ENCODE results near the gene CA9.

CA9 gene

DNA sequence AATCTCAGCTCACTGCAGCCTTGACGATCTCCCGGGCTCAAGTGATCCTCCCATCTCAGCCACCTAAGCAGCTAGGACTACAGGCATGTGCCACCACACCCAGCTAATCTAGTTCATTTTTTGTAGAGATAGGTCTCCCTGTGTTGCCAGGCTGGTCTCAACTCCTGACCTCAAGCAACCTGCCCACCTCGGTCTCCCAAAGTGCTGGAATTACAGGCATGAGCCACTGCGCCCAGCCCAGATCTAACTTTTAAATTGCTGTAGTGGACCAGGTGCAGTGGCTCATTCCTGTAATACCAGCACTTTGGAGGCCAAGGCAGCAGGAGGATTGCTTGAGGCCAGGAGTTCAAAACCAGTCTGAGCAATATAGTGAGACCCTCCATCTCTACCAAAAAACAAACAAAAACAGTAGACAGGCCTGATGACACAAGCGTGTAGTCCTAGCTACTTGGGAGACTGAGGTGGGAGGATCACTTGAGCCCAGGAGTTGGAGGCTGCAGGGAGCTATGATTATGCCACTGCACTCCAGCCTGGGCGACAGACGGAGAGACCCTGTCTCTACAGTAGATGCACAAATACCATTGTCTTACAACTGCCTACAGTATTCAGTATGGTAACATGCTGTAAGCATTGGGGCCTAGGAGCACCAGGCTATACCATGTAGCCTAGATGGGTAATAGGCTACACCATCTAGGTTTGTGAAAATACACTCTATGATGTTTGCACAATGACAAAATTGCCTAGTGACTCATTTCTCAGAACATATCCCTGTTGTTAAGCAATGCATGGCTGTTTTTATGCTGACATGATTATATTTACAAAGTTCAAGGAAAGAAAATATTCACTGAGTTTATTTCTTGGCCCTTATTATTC lies 21.5 kb upstream of the CA9 start:
- no peak for DNase-seq

DNA sequence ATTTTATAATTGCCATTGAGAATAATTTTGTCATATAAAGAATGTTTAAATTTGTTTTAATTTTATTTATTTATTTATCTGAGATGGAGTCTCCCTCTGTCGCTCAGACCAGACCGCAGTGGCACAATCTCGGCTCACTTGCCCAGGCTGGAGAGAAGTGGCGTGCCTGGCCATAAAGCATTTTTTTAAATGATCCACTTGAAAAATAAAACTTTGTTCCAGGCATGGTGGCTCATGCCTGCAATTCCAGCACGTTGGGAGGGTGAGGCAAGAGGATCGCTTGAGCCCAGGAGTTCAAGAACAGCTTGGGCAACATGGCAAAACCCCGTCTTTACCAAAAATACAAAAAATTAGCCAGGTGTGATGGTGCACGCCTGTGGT lies 20.9 kb upstream of the CA9 start:
- DNase-seq = no peak

DNA sequence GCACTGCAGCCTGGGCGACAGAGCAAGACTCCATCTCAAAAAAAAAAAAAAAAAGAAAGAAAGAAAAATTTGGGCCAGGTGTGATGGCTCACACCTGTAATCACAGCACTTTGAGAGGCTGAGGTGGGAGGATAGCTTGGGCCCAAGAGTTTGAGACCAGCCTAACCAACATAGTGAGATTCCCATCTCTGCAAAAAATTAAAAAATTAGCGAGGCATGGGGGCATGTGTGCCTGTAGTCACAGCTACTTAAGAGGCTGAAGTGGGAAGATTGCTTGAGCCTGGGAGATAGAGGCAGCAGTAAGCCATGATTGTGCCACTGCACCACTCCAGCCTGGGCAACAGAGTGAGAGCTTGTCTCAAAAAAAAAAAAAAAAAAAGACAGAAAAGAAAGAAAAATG lies 20.1 kb upstream of the CA9 start:
- DNase-seq = no peak

DNA sequence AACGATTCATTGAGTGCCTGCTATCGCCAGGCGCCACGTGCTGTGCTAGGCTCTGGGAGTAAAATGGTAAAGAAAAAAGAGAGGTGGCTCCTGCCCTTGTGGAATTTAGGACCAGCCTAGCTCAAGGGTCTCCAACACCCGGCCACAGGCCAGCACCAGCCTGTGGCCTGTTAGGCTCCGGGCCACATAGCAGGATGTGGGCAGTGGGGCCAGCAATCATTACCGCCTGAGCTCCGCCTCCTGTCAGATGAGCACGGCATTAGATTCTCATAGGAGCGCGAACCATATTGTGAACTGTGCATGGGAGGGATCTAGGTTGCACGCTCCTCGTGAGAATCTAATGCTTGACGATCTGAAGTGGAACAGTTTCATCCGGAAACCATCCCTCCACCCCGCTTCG lies 17.4 kb upstream of the CA9 start:
- DNase-seq = no peak

DNA sequence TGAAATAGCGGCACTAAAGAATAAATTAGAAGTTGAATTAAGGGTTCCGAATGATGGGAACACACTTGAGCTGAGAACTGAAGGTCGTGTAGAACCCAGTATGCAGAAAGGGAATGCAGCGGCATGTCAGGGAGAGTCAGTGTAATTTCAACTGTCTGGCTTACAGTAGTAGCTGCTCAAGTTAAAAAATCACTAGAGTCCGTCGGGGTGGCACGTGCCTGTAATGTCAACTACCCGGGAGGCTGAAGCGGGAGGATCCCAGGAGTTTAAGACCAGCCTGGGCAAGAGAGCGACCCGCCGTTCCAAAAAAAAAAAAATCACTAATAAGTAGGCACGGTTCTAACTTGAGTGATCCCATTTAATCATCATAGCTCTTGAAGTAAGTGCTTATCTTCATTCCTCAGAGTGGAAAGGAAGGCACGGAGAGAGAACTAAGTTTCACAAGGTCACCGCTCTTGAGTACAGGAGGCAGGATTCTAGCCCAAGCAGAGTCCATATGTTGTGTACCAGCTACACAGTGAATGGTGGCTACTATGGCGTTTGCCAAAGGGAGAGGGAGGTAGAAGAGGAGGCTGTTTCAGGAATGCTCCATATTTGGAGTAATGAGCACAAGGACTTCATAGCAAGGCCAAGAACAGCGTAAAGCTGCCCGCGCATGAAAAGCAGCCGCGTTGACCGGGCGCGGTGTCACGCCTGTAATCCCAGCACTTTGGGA lies 16.7 kb upstream of the CA9 start:
- peak in 1 of 2 donors; percentile 7 for DNase-seq

GRCh38 chr9:35657546-35658136 lies 16.1 kb upstream of the CA9 start, which contains the start of gene RMRP:
RMRP (minus strand) TSS chr9:35658019.
- peak; percentile 94 to 98 for DNase-seq

- DNase-seq = peak; percentile 79 to 91
Measured at GRCh38 chr9:35658137-35658967, 15.4 kb upstream of the CA9 start, which contains the start of gene CCDC107. CCDC107 (plus strand) TSS chr9:35658292; CDS start chr9:35658380, 88 bp downstream.

GRCh38 chr9:35658968-35659220 lies 14.8 kb upstream of the CA9 start:
- no peak for DNase-seq

GRCh38 chr9:35659340-35659739 lies 14.4 kb upstream of the CA9 start:
- no peak for DNase-seq

- DNase-seq = no peak
Measured at GRCh38 chr9:35660966-35661415, 12.7 kb upstream of the CA9 start.

DNA sequence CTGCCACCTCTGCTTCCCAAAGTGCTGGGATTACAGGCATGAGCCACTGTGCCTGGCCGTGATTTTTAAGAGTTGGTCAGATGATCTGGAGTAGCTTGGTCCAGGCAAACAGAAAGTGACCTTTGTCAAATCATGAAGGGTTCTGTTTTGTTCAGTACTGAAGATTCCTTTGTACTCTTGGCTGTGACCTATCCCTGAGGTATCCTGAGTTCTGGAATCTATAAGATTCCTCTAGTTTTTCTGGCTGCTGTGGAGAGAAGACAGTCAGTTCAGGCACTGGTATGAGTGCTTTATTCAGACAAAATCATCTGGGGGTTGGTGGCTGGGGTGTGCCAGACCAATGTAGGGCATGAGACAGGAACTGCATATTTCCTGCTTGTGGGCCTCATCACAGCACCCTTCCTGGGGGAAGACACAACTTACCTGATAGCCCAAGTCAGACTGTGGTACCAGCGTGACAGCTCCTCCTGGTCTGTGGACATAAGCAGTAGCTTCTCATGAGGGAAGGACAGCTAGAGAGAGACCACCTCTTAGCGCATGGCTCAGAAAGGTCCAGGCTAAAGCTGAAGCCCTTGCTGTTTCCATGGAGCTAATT lies 11.9 kb upstream of the CA9 start:
- DNase-seq = no peak

DNA sequence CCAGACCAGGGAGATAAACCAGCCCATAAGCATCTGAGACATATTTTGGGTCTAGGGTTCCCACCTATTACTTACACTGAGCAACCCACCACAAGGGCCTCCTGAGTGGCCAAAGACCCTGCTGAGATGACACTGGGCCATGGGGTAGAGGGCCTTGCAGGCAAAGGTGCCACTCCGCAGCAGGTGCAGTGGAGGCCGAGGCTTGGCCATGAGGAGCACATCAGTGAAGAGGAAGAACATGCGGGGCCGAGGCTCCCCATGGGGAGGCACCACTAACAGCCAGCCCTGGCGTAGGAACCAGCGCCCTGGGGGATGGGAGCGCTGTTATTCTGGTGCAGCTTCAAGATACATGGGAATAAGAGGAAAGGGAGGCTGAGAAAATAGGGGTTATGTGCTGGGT lies 11.3 kb upstream of the CA9 start:
- DNase-seq = no peak

DNA sequence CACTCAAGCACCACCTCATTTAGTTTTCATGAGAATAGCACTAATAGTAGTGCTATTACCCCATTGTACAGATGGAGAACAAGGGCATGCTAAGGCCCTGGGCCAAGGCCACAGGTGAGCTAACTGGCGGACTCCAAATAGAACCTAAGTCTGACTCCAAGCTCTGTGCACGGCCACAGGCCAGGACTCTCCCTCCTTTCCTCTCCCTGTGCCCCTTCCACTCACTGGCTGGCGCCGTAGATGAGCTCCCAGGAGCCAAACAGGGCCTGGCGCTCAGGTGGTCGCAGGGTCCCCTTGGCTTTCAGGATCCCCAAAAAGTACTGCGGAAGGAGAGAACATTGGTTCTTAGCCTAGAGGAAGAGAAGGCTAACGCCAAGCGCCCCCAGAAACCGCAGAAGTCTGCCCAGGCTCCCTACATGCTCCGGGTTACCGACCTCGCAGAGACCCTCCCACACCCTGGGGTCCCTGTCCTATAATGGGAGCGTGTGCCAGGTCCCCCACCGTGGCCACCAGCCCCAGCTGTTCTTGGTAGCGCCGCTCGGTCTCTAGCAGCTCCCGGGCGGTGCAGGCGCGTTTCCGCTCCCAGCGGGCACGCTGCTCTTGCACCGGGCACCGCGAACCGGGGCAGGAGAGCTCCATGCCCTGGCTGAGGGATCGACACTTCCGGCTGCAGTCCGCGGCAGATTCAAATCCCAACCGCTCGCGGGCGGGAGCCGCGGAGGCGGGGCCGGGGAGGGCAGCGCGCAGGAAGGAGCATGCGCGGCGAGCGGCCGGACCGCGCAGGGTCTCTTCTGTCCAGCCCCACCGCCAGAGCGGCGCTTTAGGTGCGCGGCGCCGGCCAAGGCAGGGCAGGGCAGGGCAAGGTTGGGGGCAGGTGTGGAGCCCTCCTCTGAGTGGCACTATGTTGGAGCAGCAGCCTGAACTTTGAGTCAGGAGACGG lies 8.9 kb upstream of the CA9 start, which contains the start of gene ARHGEF39:
Gene ARHGEF39 (minus strand): TSS at position 665 of the 940 bp plus-strand sequence. CDS start 26 bp downstream, at position 639.
- DNase-seq = peak; percentile 15 to 66

DNA sequence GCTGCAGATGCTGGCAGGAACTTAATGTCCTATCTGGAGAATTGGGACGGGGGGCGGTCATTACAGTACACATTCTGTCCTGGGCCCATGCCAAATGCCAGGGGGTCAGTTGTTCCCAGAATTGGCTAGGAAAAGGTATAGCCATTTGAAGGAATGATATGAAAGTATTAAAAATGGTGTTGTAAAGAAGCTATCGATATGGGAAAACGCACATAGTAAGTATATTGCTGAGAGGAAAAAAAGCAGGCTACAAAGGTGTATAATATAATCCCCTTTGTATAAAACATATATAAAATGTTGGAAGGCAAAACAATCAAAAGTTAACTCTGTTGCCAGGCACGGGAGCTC lies 8.3 kb upstream of the CA9 start:
- no peak for DNase-seq

DNA sequence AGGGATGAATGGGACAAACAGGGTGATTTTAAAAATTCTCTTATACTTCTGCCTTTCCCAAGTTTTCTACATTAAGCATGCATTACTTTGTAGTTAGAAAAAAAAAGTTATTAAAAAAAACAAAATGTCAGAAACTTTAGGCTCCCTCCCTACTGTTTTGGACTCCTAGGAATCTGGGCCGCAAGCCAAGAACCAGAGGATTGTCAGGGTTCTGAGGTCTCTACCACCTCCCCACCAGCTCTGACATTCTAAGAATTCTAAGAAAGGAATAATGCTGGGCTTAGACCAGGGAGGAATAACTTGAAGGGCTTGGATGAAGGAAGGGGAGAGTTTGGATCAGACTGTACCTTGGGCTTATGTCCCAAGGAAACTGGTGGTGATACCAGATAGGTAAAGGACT lies 7.7 kb upstream of the CA9 start:
- DNase-seq = no peak

DNA sequence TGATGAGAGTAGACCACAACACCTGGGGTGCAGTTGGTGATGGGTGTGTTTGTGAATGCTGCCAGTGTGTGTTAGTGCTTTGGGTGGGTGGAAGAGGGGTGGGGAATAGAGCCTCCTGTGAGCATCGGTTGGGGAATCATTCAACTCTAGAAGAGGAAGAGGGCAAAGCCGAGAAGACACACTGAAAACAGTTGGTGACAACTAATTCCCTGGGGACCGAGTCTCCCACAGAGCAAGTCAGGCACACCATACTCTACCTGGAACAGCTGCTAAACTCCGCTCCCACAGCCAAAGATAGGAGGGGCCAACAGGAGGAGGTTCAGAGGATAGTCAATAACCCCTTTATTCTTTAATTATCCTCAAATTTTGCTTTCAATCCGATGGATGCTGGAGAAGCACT lies 7.2 kb upstream of the CA9 start:
- DNase-seq = no peak

DNA sequence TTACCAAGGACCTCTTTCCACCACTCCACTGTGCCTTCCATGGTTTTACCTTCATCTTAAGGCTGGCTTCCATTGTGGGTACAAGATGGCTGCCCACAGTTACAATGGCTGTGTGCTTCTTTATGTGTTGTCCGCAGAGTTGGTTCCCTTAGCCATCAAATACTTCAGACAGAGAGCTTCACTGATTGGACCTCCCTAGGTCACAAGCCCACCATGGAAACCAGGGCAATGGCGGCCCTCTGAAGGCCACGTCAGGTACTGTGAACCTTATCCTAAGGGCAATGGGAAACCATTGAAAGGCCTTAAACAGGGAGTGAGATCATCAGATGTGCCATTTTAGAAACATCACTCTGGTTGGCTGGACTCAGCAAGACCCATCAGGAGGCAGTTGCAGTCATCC lies 5.8 kb upstream of the CA9 start:
- no peak for DNase-seq

DNA sequence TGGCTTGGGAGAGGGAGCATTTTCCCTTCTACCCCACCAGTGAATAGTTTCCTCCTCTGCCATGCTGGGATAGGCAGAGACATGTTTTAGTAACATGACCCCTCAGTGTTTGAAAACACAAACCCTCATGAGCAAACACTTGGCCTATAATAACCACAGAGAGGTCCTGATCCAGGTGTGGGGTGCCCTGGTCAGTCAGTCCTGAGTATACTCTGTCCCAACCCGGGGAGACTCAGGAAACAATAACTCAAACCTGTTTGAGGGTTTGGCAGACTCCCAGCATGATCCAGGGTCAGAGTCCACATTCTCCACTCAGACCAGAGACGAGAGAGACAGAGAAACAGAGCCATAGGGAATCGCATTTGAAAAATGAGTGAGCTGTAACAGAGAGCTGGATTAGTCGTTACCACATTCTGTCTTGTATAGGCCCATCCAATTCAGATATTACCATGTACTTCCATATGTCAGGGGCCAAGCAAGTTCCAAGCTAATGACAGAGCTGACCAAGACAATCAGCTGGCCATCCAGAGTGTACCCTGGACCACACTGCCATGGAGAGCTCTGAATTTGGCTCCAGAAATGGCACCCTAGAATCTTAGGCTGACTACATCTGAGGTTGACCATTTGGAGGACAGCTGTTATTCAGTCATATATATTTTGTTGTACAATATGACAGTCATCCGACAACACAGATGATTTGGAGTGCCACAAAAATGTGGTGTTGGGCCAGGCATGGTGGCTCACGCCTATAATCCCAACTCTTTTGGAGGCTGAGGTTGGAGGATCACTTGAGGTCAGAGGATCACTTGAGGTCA lies 4.2 kb upstream of the CA9 start:
- no peak for DNase-seq

DNA sequence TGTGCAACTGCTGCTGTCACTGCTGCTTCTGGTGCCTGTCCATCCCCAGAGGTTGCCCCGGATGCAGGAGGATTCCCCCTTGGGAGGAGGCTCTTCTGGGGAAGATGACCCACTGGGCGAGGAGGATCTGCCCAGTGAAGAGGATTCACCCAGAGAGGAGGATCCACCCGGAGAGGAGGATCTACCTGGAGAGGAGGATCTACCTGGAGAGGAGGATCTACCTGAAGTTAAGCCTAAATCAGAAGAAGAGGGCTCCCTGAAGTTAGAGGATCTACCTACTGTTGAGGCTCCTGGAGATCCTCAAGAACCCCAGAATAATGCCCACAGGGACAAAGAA lies 265 bp downstream of the CA9 start:
- DNase-seq = no peak

DNA sequence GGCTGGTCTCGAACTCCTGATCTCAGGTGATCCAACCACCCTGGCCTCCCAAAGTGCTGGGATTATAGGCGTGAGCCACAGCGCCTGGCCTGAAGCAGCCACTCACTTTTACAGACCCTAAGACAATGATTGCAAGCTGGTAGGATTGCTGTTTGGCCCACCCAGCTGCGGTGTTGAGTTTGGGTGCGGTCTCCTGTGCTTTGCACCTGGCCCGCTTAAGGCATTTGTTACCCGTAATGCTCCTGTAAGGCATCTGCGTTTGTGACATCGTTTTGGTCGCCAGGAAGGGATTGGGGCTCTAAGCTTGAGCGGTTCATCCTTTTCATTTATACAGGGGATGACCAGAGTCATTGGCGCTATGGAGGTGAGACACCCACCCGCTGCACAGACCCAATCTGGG lies 1.5 kb downstream of the CA9 start:
- no peak for DNase-seq
